HG02970 (cell line): ENCODE results near the gene MAPK7.

Experiments used
- ATAC-seq: cut with Tn5 transposase; IDR thresholded peaks from one replicate; pipeline ENCODE4 v1.9.1; 2021; ENCODE audit warnings: mild to moderate bottlenecking, moderate library complexity, moderate number of reproducible peaks; ENCODE audit not compliant: unreplicated experiment, low FRiP score

MAPK7 gene

GRCh38 chr17:19362277-19363113 is 15.8 kb upstream of the MAPK7 start, which contains the start of gene B9D1:
B9D1 (minus strand) TSS chr17:19362723; CDS start chr17:19362569, 154 bp downstream.
- ATAC-seq, result peak; percentile 80

GRCh38 chr17:19363114-19363438 is 15.2 kb upstream of the MAPK7 start:
- no peak for ATAC-seq

- no peak for ATAC-seq
Observed at GRCh38 chr17:19363460-19364035, 14.8 kb upstream of the MAPK7 start.

GRCh38 chr17:19364699-19365498 is 13.4 kb upstream of the MAPK7 start:
- no peak for ATAC-seq

- no peak for ATAC-seq
Observed at GRCh38 chr17:19365499-19365817, 12.8 kb upstream of the MAPK7 start.

- ATAC-seq, result no peak
Observed at GRCh38 chr17:19365833-19366636, 12.3 kb upstream of the MAPK7 start.

GRCh38 chr17:19366637-19366972 is 11.7 kb upstream of the MAPK7 start:
- ATAC-seq, result no peak

- ATAC-seq, result no peak
Observed at GRCh38 chr17:19368229-19368628, 10.1 kb upstream of the MAPK7 start.

- ATAC-seq, result no peak
Observed at GRCh38 chr17:19369107-19369778, 9.1 kb upstream of the MAPK7 start.

GRCh38 chr17:19369846-19370492 is 8.3 kb upstream of the MAPK7 start:
- no peak for ATAC-seq

GRCh38 chr17:19370493-19370960 is 7.8 kb upstream of the MAPK7 start:
- peak; percentile 49 for ATAC-seq

GRCh38 chr17:19371259-19372010 is 6.9 kb upstream of the MAPK7 start:
- no peak for ATAC-seq

GRCh38 chr17:19372011-19372370 is 6.3 kb upstream of the MAPK7 start:
- no peak for ATAC-seq

GRCh38 chr17:19372439-19372838 is 5.9 kb upstream of the MAPK7 start:
- ATAC-seq, result no peak

GRCh38 chr17:19372866-19373504 is 5.3 kb upstream of the MAPK7 start:
- ATAC-seq, result no peak

- ATAC-seq, result no peak
Observed at GRCh38 chr17:19374136-19374535, 4.2 kb upstream of the MAPK7 start.

GRCh38 chr17:19375732-19376131 is 2.6 kb upstream of the MAPK7 start:
- ATAC-seq, result no peak

- ATAC-seq, result no peak
Observed at GRCh38 chr17:19376811-19377210, 1.5 kb upstream of the MAPK7 start.
